Tibial artery (tissue), 4 donors: ENCODE measurements around the gene NBEA.

Source experiments
- DNase-seq, 2 donors: peaks; one replicate each; pipeline ENCODE4 v3.0.0-alpha.2; 2019
- H3K27ac ChIP-seq, 2 donors: fragments of 200-600 bp; sonication (generic) in 1 of 2; 1 replicate in 1 of 2; 2 replicates in 1 of 2; pipeline ENCODE4 v1.5.1; 2018 to 2019; ENCODE audit warnings: mild to moderate bottlenecking in 1 of 2
- H3K27me3 ChIP-seq, 2 donors: fragments of 200-600 bp; sonication (generic) in 1 of 2; one replicate each; pipeline versions ENCODE4 v1.5.1 to v1.6.0; 2016 to 2019
- H3K36me3 ChIP-seq, 3 donors: fragments of 200-600 bp; sonication (generic) in 2 of 3; one replicate each; pipeline ENCODE4 v1.5.1; 2016 to 2019; ENCODE audit warnings: mild to moderate bottlenecking in 2 of 3
- H3K4me1 ChIP-seq, 4 donors: fragments of 200-600 bp; sonication (generic) in 2 of 4; 1 replicate in 3 of 4; 2 replicates in 1 of 4; pipeline ENCODE4 v1.5.1; 2016 to 2019
- H3K4me3 ChIP-seq, 2 donors: fragments of 200-600 bp; sonication (generic) in 1 of 2; 1 replicate in 1 of 2; 2 replicates in 1 of 2; pipeline ENCODE4 v1.5.1; 2018 to 2019; ENCODE audit warnings: mild to moderate bottlenecking in 2 of 2
- H3K9me3 ChIP-seq, 3 donors: fragments of 200-600 bp; sonication (generic) in 1 of 3; one replicate each; pipeline ENCODE4 v1.5.1; 2016 to 2019
- intact Hi-C: fragments of 100-400 bp; cut with DNase I; formaldehyde crosslinking; loops from one replicate; pipeline ENCODE4 v1.15.0; 2023; ENCODE audit warnings: low total_unique reads
- TF ChIP-seq, protein P1 (sequence below), 2 experiments: fragments of 200-600 bp in 1 of 2; fragments of 450-650 bp in 1 of 2; IDR thresholded peaks; one replicate each; pipeline ENCODE4 v1.5.1; 2017 to 2019; ENCODE audit warnings: antibody characterized with exemption in 2 of 2, mild to moderate bottlenecking in 1 of 2, moderate library complexity in 1 of 2

The NBEA gene

GRCh38 chr13:35162420-35162819 is 220.3 kb downstream of the NBEA start:
- H3K27ac ChIP-seq: no peak overlapping the region
- no peak overlapping the region for H3K4me3 ChIP-seq
- intact Hi-C loops: no loop called here
- no peak for DNase-seq
- no peaks in the 10 kb centered on the region for H3K36me3 ChIP-seq
- no peaks in the 10 kb centered on the region for H3K9me3 ChIP-seq
- H3K27me3 ChIP-seq: no peaks in the 10 kb centered on the region
- no peaks in the 10 kb centered on the region for H3K4me1 ChIP-seq
- TF ChIP-seq, protein P1, sequence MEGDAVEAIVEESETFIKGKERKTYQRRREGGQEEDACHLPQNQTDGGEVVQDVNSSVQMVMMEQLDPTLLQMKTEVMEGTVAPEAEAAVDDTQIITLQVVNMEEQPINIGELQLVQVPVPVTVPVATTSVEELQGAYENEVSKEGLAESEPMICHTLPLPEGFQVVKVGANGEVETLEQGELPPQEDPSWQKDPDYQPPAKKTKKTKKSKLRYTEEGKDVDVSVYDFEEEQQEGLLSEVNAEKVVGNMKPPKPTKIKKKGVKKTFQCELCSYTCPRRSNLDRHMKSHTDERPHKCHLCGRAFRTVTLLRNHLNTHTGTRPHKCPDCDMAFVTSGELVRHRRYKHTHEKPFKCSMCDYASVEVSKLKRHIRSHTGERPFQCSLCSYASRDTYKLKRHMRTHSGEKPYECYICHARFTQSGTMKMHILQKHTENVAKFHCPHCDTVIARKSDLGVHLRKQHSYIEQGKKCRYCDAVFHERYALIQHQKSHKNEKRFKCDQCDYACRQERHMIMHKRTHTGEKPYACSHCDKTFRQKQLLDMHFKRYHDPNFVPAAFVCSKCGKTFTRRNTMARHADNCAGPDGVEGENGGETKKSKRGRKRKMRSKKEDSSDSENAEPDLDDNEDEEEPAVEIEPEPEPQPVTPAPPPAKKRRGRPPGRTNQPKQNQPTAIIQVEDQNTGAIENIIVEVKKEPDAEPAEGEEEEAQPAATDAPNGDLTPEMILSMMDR (IDR thresholded peaks at IDR 0.05): no peak

DNA sequence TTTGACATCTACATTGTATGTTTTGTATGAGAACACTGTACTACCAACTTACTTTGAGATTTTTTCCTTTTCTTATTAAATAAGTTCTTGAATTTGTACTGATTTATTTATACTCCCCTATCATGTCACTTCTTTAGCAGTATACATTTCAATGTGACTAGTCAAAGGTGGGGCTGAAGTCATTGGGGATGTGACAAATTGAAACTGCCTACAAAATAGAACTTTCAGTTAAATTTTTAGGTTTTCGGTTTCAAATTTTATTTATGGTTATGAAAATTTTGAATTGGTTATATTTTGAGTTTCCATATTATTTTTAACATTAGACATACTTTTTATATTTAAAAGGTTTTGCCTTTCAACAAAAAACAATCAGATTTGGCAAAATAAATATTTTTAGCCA is 221.6 kb downstream of the NBEA start:
- Histone ChIP-seq H3K27ac (no peak overlapping the region), H3K27me3 (no peaks in the 10 kb centered on the region), H3K36me3 (no peaks in the 10 kb centered on the region), H3K4me1 (no peaks in the 10 kb centered on the region), H3K4me3 (no peak overlapping the region), H3K9me3 (no peaks in the 10 kb centered on the region)
- TF ChIP-seq, protein P1 (IDR thresholded peaks at IDR 0.05): no peak
- DNase-seq: no peak
- intact Hi-C loops: no loop called here

- no peak overlapping the region for H3K4me3 ChIP-seq
- no peaks in the 10 kb centered on the region for H3K4me1 ChIP-seq
- intact Hi-C loops: no loop called here
- H3K36me3 ChIP-seq: no peaks in the 10 kb centered on the region
- H3K27me3 ChIP-seq: no peaks in the 10 kb centered on the region
- DNase-seq: no peak
- H3K27ac ChIP-seq: no peak overlapping the region
- H3K9me3 ChIP-seq: no peaks in the 10 kb centered on the region
- TF ChIP-seq, protein P1 (IDR thresholded peaks at IDR 0.05): peak; percentile 60 to 63
Measured at GRCh38 chr13:35164324-35164932, 222.4 kb downstream of the NBEA start.

DNA sequence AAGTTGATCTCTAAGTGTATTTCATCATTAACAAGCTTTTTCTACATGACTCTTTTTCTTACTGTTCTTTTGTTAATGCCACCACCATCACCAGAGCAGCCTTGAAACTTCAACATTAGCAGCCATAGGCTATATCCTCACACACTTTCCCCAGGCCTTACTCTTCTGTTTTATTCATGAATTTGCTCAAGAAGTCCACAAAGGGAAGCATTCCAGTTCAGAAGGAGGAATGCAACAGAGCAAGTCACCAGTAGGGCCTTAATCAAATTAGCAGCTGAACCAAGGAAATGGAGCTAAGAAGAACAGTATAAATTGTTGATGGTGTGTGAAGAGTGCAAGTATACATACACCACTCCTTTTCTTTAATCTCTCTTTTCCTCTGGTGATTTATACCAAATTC is 223.1 kb downstream of the NBEA start:
- no peaks in the 10 kb centered on the region for H3K36me3 ChIP-seq
- intact Hi-C loops: no loop called here
- no peak overlapping the region for H3K4me3 ChIP-seq
- H3K27me3 ChIP-seq: no peaks in the 10 kb centered on the region
- no peak for DNase-seq
- no peaks in the 10 kb centered on the region for H3K9me3 ChIP-seq
- TF ChIP-seq, protein P1 (IDR thresholded peaks at IDR 0.05): no peak
- H3K27ac ChIP-seq: no peak overlapping the region
- no peaks in the 10 kb centered on the region for H3K4me1 ChIP-seq

- no peaks in the 10 kb centered on the region for H3K9me3 ChIP-seq
- no peak overlapping the region for H3K4me3 ChIP-seq
- peaks cover 0 to 13% (median 7%) of the 10 kb centered on the region in 4 donors for H3K4me1 ChIP-seq
- no peak for DNase-seq
- no peaks in the 10 kb centered on the region for H3K36me3 ChIP-seq
- no peak overlapping the region for H3K27ac ChIP-seq
- intact Hi-C loops: no loop called here
- H3K27me3 ChIP-seq: no peaks in the 10 kb centered on the region
- TF ChIP-seq, protein P1 (IDR thresholded peaks at IDR 0.05): no peak
Measured at GRCh38 chr13:35179494-35179893, 237.4 kb downstream of the NBEA start.
